Loucy (cell line): ENCODE measurements around the gene ADD2.

Experiments
- H2AFZ ChIP-seq: fragments of 200-600 bp; sonication (generic); 2 replicates; pipeline ENCODE4 v1.6.0; 2016; ENCODE audit warnings: antibody characterized with exemption, mild to moderate bottlenecking, low read length, moderate library complexity
- H3F3A ChIP-seq: fragments of 200-600 bp; 2 replicates; pipeline ENCODE4 v1.6.0; 2016; ENCODE audit warnings: antibody characterized with exemption, low read depth, mild to moderate bottlenecking
- H3K27me3 ChIP-seq: fragments of 200-600 bp; sonication (generic); 2 replicates; pipeline ENCODE4 v1.6.1; 2014; ENCODE audit warnings: low read length, mild to moderate bottlenecking; ENCODE audit not compliant: insufficient read depth, poor library complexity, severe bottlenecking
- H3K36me3 ChIP-seq: fragments of 200-600 bp; sonication (generic); 2 replicates; pipeline ENCODE4 v1.6.1; 2016; ENCODE audit warnings: low read length; ENCODE audit not compliant: insufficient read depth
- H3K4me1 ChIP-seq: fragments of 200-600 bp; sonication (generic); 2 replicates; pipeline ENCODE4 v1.5.1; 2014; ENCODE audit warnings: low read length, mild to moderate bottlenecking; ENCODE audit not compliant: insufficient read depth, poor library complexity, severe bottlenecking
- H3K4me2 ChIP-seq: fragments of 200-600 bp; sonication (generic); 2 replicates; pipeline ENCODE4 v1.6.0; 2014; ENCODE audit warnings: antibody characterized with exemption, low read length, low read depth, mild to moderate bottlenecking; ENCODE audit not compliant: poor library complexity, severe bottlenecking
- H3K4me3 ChIP-seq: fragments of 200-600 bp; sonication (generic); 2 replicates; pipeline ENCODE4 v1.5.1; 2014; ENCODE audit warnings: low read length, mild to moderate bottlenecking, mixed read lengths; ENCODE audit not compliant: poor library complexity, severe bottlenecking
- H3K79me2 ChIP-seq: fragments of 200-600 bp; sonication (generic); 2 replicates; pipeline ENCODE4 v1.6.1; 2014; ENCODE audit warnings: low read length; ENCODE audit not compliant: insufficient read depth
- H3K9ac ChIP-seq: fragments of 200-600 bp; sonication (generic); 2 replicates; pipeline ENCODE4 v1.6.0; 2014; ENCODE audit warnings: mild to moderate bottlenecking, low read depth, low read length, moderate library complexity; ENCODE audit not compliant: poor library complexity, severe bottlenecking
- H3K9me2 ChIP-seq: fragments of 200-600 bp; sonication (generic); replicated peaks from 2 replicates; pipeline ENCODE4 v1.6.1; 2016; ENCODE audit warnings: low read depth, low read length, mixed read lengths
- H3K9me3 ChIP-seq: fragments of 200-600 bp; sonication (generic); 2 replicates; pipeline ENCODE4 v1.6.1; 2014; ENCODE audit warnings: mild to moderate bottlenecking, antibody characterized with exemption, low read length, low read depth; ENCODE audit not compliant: insufficient read depth
- H4K20me1 ChIP-seq: fragments of 200-600 bp; sonication (generic); 2 replicates; pipeline ENCODE4 v1.6.0; 2014; ENCODE audit warnings: antibody characterized with exemption, low read length, mild to moderate bottlenecking; ENCODE audit not compliant: insufficient read depth, poor library complexity, severe bottlenecking
- CTCF ChIP-seq: fragments of 200-600 bp; sonication (generic); conservative IDR thresholded peaks from 2 replicates; pipeline ENCODE4 v1.5.1; 2014; ENCODE audit warnings: mild to moderate bottlenecking, antibody characterized with exemption, low read length
- EZH2phosphoT487 ChIP-seq: fragments of 200-600 bp; IDR thresholded peaks from 2 replicates; pipeline ENCODE4 v1.6.1; 2018; ENCODE audit warnings: antibody characterized with exemption, mild to moderate bottlenecking, moderate library complexity, borderline replicate concordance

The ADD2 gene

GRCh38 chr2:70718736-70719135, 49.3 kb downstream of the ADD2 start:
- Histone ChIP-seq H4K20me1 (no peaks in the 10 kb centered on the region), H3K4me3 (no peak overlapping the region), H3K36me3 (no peaks in the 10 kb centered on the region), H3K4me1 (no peaks in the 10 kb centered on the region), H3F3A (no peaks in the 10 kb centered on the region), H2AFZ (no peak overlapping the region), H3K79me2 (no peaks in the 10 kb centered on the region), H3K27me3 (no peaks in the 10 kb centered on the region), H3K9ac (no peak overlapping the region), H3K9me3 (no peaks in the 10 kb centered on the region), H3K9me2 (no peaks in the 10 kb centered on the region), H3K4me2 (no peak overlapping the region)
- TF ChIP-seq EZH2phosphoT487, result no peak
- no peak for TF ChIP-seq CTCF

- Histone ChIP-seq H3K9me2 (no peaks in the 10 kb centered on the region), H4K20me1 (no peaks in the 10 kb centered on the region), H3K79me2 (no peaks in the 10 kb centered on the region), H2AFZ (no peak overlapping the region), H3K9ac (no peak overlapping the region), H3F3A (no peaks in the 10 kb centered on the region), H3K27me3 (no peaks in the 10 kb centered on the region), H3K4me2 (no peak overlapping the region), H3K36me3 (no peaks in the 10 kb centered on the region), H3K9me3 (no peaks in the 10 kb centered on the region), H3K4me3 (no peak overlapping the region), H3K4me1 (no peaks in the 10 kb centered on the region)
- TF ChIP-seq EZH2phosphoT487 (no peak), CTCF (no peak)
Measured at GRCh38 chr2:70718241-70718640, 49.8 kb downstream of the ADD2 start.

GRCh38 chr2:70717431-70718038, 50.5 kb downstream of the ADD2 start:
- no peaks in the 10 kb centered on the region for H3K9me3 ChIP-seq
- H3K27me3 ChIP-seq, result no peaks in the 10 kb centered on the region
- no peaks in the 10 kb centered on the region for H3K4me1 ChIP-seq
- TF ChIP-seq CTCF (no peak), EZH2phosphoT487 (no peak)
- no peaks in the 10 kb centered on the region for H3F3A ChIP-seq
- no peaks in the 10 kb centered on the region for H3K79me2 ChIP-seq
- H3K36me3 ChIP-seq, result no peaks in the 10 kb centered on the region
- no peak overlapping the region for H2AFZ ChIP-seq
- H3K9ac ChIP-seq, result no peak overlapping the region
- H4K20me1 ChIP-seq, result no peaks in the 10 kb centered on the region
- no peak overlapping the region for H3K4me3 ChIP-seq
- no peak overlapping the region for H3K4me2 ChIP-seq
- H3K9me2 ChIP-seq, result no peaks in the 10 kb centered on the region
